Neural cell (in vitro differentiated cells): Measurements from ENCODE around the gene SEZ6L2. TPM values are rescaled to one million over a fixed set of nuclear protein-coding genes. Genes with fewer than 3 reads are reported as not detected.

Source experiments
- H2AFZ ChIP-seq: fragments of 200-600, 300-800 bp; sonication (generic), shearing (Covaris generic); 2 replicates; pipeline ENCODE4 v1.6.0; 2014; ENCODE audit warnings: low read depth, mild to moderate bottlenecking, antibody characterized with exemption, low read length, moderate library complexity
- H3F3A ChIP-seq: fragments of 200-600 bp; shearing (Covaris generic); 2 replicates; pipeline ENCODE4 v1.6.1; 2016; ENCODE audit warnings: mild to moderate bottlenecking, moderate library complexity, mixed read lengths, antibody characterized with exemption, low read length; ENCODE audit not compliant: insufficient read depth, poor library complexity, severe bottlenecking
- H3K27ac ChIP-seq: fragments of 200-600, 300-800 bp; sonication (generic), shearing (Covaris generic); 2 replicates; pipeline ENCODE4 v1.5.1; 2014; ENCODE audit warnings: mild to moderate bottlenecking, low read length, moderate library complexity
- H3K27me3 ChIP-seq: fragments of 300-800, 200-600 bp; sonication (generic), shearing (Covaris generic); 2 replicates; pipeline ENCODE4 v1.6.0; 2014; ENCODE audit warnings: mild to moderate bottlenecking, low read depth, low read length, moderate library complexity; ENCODE audit not compliant: insufficient read depth
- H3K36me3 ChIP-seq: fragments of 300-800, 200-600 bp; sonication (generic), shearing (Covaris generic); 2 replicates; pipeline ENCODE4 v1.5.1; 2014; ENCODE audit warnings: mild to moderate bottlenecking, antibody characterized with exemption, low read length, moderate library complexity; ENCODE audit not compliant: insufficient read depth
- H3K4me2 ChIP-seq: fragments of 300-800, 200-600 bp; sonication (generic), shearing (Covaris generic); 2 replicates; pipeline ENCODE4 v1.6.0; 2014; ENCODE audit warnings: mild to moderate bottlenecking, low read length
- H3K4me3 ChIP-seq: fragments of 300-800, 200-600 bp; sonication (generic), shearing (Covaris generic); 2 replicates; pipeline ENCODE4 v1.5.1; 2014; ENCODE audit warnings: mild to moderate bottlenecking, low read length, moderate library complexity
- H3K79me2 ChIP-seq: fragments of 200-600 bp; shearing (Covaris generic); replicated peaks from 2 replicates; pipeline ENCODE4 v1.6.0; 2014; ENCODE audit warnings: mild to moderate bottlenecking, low read length, moderate library complexity; ENCODE audit not compliant: insufficient read depth
- H3K9ac ChIP-seq: fragments of 300-800, 200-600 bp; sonication (generic), shearing (Covaris generic); 2 replicates; pipeline ENCODE4 v1.6.1; 2016; ENCODE audit warnings: mild to moderate bottlenecking, low read length, mixed read lengths
- H3K9me2 ChIP-seq: fragments of 200-600 bp; shearing (Covaris generic); 2 replicates; pipeline ENCODE4 v1.6.1; 2016; ENCODE audit warnings: mild to moderate bottlenecking, low read length, mixed read lengths; ENCODE audit not compliant: insufficient read depth
- H3K9me3 ChIP-seq: fragments of 200-600, 300-800 bp; sonication (generic), shearing (Covaris generic); 2 replicates; pipeline ENCODE4 v1.6.1; 2016; ENCODE audit warnings: mild to moderate bottlenecking, mixed run types, low read length, moderate library complexity, mixed read lengths
- H4K20me1 ChIP-seq: fragments of 200-600 bp; shearing (Covaris generic); 2 replicates; pipeline ENCODE4 v1.6.1; 2016; ENCODE audit warnings: mild to moderate bottlenecking, mixed run types; ENCODE audit not compliant: insufficient read depth
- CTCF ChIP-seq: fragments of 450-650 bp; IDR thresholded peaks from 2 replicates; pipeline ENCODE4 v1.5.1; 2014; ENCODE audit warnings: antibody characterized with exemption, mild to moderate bottlenecking, moderate library complexity; ENCODE audit not compliant: poor library complexity, severe bottlenecking
- EP300 ChIP-seq: fragments of 450-650 bp; conservative IDR thresholded peaks from 2 replicates; pipeline ENCODE4 v1.6.1; 2014; ENCODE audit warnings: antibody characterized with exemption, mild to moderate bottlenecking, moderate library complexity; ENCODE audit not compliant: poor library complexity, severe bottlenecking
- EZH2 ChIP-seq: fragments of 200-600, 300-800 bp; shearing (Covaris generic), sonication (generic); IDR thresholded peaks from 2 replicates; pipeline ENCODE4 v1.6.1; 2014; ENCODE audit warnings: antibody characterized with exemption, low read length, borderline replicate concordance, mild to moderate bottlenecking; ENCODE audit not compliant: insufficient read depth, poor library complexity, severe bottlenecking
- MXI1 ChIP-seq: fragments of 450-650 bp; conservative IDR thresholded peaks from 2 replicates; pipeline ENCODE4 v1.6.1; 2014; ENCODE audit warnings: antibody characterized with exemption, mild to moderate bottlenecking; ENCODE audit not compliant: poor library complexity, severe bottlenecking
- RAD21 ChIP-seq: fragments of 450-650 bp; conservative IDR thresholded peaks from 2 replicates; pipeline ENCODE4 v1.6.1; 2014; ENCODE audit warnings: antibody characterized with exemption, mild to moderate bottlenecking, moderate library complexity
- SMC3 ChIP-seq: fragments of 450-650 bp; conservative IDR thresholded peaks from 2 replicates; pipeline ENCODE4 v1.6.1; 2014; ENCODE audit warnings: antibody characterized with exemption, mild to moderate bottlenecking, moderate library complexity; ENCODE audit not compliant: poor library complexity
- TAF1 ChIP-seq: IDR thresholded peaks from 2 replicates; pipeline ENCODE4 v1.6.1; 2012; ENCODE audit warnings: low read depth
- polyA plus RNA-seq: library from polyadenylated mRNA; depleted of rRNA; stranded (reverse); fragments of >200 nt; gene quantifications from 2 replicates; pipeline ENCODE4 v1.2.3, GENCODE V29; 2014
- TF ChIP-seq, protein P1 (sequence below): IDR thresholded peaks from 2 replicates; pipeline ENCODE4 v1.6.1; 2012; ENCODE audit warnings: borderline replicate concordance

SEZ6L2 gene
- polyA plus RNA-seq, 1 donor from 2014 or later: 48.8 TPM

- TF ChIP-seq MXI1: no peak
- TF ChIP-seq RAD21: no peak
- TF ChIP-seq CTCF: no peak
- TF ChIP-seq, protein P1, sequence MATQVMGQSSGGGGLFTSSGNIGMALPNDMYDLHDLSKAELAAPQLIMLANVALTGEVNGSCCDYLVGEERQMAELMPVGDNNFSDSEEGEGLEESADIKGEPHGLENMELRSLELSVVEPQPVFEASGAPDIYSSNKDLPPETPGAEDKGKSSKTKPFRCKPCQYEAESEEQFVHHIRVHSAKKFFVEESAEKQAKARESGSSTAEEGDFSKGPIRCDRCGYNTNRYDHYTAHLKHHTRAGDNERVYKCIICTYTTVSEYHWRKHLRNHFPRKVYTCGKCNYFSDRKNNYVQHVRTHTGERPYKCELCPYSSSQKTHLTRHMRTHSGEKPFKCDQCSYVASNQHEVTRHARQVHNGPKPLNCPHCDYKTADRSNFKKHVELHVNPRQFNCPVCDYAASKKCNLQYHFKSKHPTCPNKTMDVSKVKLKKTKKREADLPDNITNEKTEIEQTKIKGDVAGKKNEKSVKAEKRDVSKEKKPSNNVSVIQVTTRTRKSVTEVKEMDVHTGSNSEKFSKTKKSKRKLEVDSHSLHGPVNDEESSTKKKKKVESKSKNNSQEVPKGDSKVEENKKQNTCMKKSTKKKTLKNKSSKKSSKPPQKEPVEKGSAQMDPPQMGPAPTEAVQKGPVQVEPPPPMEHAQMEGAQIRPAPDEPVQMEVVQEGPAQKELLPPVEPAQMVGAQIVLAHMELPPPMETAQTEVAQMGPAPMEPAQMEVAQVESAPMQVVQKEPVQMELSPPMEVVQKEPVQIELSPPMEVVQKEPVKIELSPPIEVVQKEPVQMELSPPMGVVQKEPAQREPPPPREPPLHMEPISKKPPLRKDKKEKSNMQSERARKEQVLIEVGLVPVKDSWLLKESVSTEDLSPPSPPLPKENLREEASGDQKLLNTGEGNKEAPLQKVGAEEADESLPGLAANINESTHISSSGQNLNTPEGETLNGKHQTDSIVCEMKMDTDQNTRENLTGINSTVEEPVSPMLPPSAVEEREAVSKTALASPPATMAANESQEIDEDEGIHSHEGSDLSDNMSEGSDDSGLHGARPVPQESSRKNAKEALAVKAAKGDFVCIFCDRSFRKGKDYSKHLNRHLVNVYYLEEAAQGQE: no peak
- no peak for TF ChIP-seq TAF1
- TF ChIP-seq SMC3: peak; percentile 14
- no peak for TF ChIP-seq EP300
- no peaks in the 10 kb centered on the region for H4K20me1 ChIP-seq
- peak overlapping the region; percentile 90 for H3K4me3 ChIP-seq
- H3K27ac ChIP-seq: peak overlapping the region; percentile 82
- no peak overlapping the region for H2AFZ ChIP-seq
- no peaks in the 10 kb centered on the region for H3K27me3 ChIP-seq
- H3K79me2 ChIP-seq: peaks cover 6% of the 10 kb centered on the region
- H3K9me3 ChIP-seq: no peaks in the 10 kb centered on the region
- H3K36me3 ChIP-seq: no peaks in the 10 kb centered on the region
- H3F3A ChIP-seq: no peaks in the 10 kb centered on the region
- no peaks in the 10 kb centered on the region for H3K9me2 ChIP-seq
- H3K9ac ChIP-seq: peak overlapping the region; percentile 86
- H3K4me2 ChIP-seq: peak overlapping the region; percentile 64
Measured at GRCh38 chr16:29862383-29862883, 36.9 kb downstream of the SEZ6L2 start.

GRCh38 chr16:29860218-29860617 lies 39.1 kb downstream of the SEZ6L2 start:
- Histone ChIP-seq H3K9me3 (no peaks in the 10 kb centered on the region), H3K4me3 (no peak overlapping the region), H4K20me1 (no peaks in the 10 kb centered on the region), H3K9me2 (no peaks in the 10 kb centered on the region), H2AFZ (no peak overlapping the region), H3K4me2 (no peak overlapping the region), H3F3A (no peaks in the 10 kb centered on the region), H3K27ac (no peak overlapping the region), H3K36me3 (no peaks in the 10 kb centered on the region), H3K27me3 (no peaks in the 10 kb centered on the region), H3K9ac (no peak overlapping the region), H3K79me2 (peaks cover 6% of the 10 kb centered on the region)
- TF ChIP-seq MXI1 (no peak), CTCF (no peak), EZH2 (no peak), SMC3 (no peak), RAD21 (no peak), EP300 (no peak)
- TF ChIP-seq, protein P1: no peak
